Spleen (tissue), 11 donors: ENCODE results near the gene ABCC1. TPM values are rescaled to one million over a fixed set of nuclear protein-coding genes. Genes with fewer than 3 reads are reported as not detected.

Experiments
- DNase-seq: peaks from one replicate; pipeline ENCODE4 v3.0.0-alpha.2; 2020
- H3K27ac ChIP-seq, 8 donors: fragments of 200-600 bp; sonication (generic) in 7 of 8; 1 replicate in 4 of 8; 2 replicates in 4 of 8; pipeline versions ENCODE4 v1.5.0 to v1.8.0; 2016 to 2021; ENCODE audit warnings: inconsistent platforms in 4 of 8, mild to moderate bottlenecking in 4 of 8, moderate library complexity in 1 of 8
- H3K27me3 ChIP-seq, 7 donors: fragments of 200-600 bp; sonication (generic) in 6 of 7; replicated peaks in 1 of 7; 1 replicate in 4 of 7; 2 replicates in 3 of 7; pipeline versions ENCODE4 v1.5.0 to v1.8.0; 2016 to 2021; ENCODE audit warnings: inconsistent platforms in 3 of 7, mild to moderate bottlenecking in 1 of 7
- H3K36me3 ChIP-seq, 6 donors: fragments of 200-600 bp; sonication (generic) in 5 of 6; 1 replicate in 4 of 6; 2 replicates in 2 of 6; pipeline versions ENCODE4 v1.5.0 to v1.8.0; 2016 to 2021; ENCODE audit warnings: inconsistent platforms in 2 of 6
- H3K4me1 ChIP-seq, 6 donors: fragments of 200-600 bp; sonication (generic) in 5 of 6; 1 replicate in 3 of 6; 2 replicates in 3 of 6; pipeline versions ENCODE4 v1.5.0 to v1.8.0; 2016 to 2021; ENCODE audit warnings: inconsistent platforms in 3 of 6
- H3K4me3 ChIP-seq, 8 donors: fragments of 200-600 bp; sonication (generic) in 7 of 8; 1 replicate in 4 of 8; 2 replicates in 4 of 8; pipeline versions ENCODE4 v1.5.0 to v1.8.0; 2016 to 2021; ENCODE audit warnings: inconsistent platforms in 4 of 8, mild to moderate bottlenecking in 4 of 8, moderate library complexity in 2 of 8
- H3K9me3 ChIP-seq, 8 donors: fragments of 200-600 bp; sonication (generic) in 7 of 8; 1 replicate in 4 of 8; 2 replicates in 4 of 8; pipeline versions ENCODE4 v1.5.0 to v1.8.0; 2016 to 2021; ENCODE audit warnings: inconsistent platforms in 4 of 8
- POLR2A ChIP-seq, 3 donors: fragments of 450-650 bp; IDR thresholded peaks; one replicate each; pipeline ENCODE4 v1.5.1; 2017; ENCODE audit warnings: antibody characterized with exemption in 3 of 3, mild to moderate bottlenecking in 1 of 3
- POLR2AphosphoS5 ChIP-seq, 3 donors: sonication (generic); formaldehyde crosslinking; IDR thresholded peaks; one replicate each; pipeline ENCODE4 v1.5.1; 2017; ENCODE audit warnings: antibody characterized with exemption in 3 of 3
- WGBS, 5 donors: extraction: QIAGEN DNeasy Blood & Tissue Kit in 3 of 5; methylation state at CpG; one replicate each; pipeline versions ENCODE4 v1.1.5 to v1.1.7; 2013 to 2018; 5-methylcytosine and 5-hydroxymethylcytosine counted together
- intact Hi-C: fragments of 100-400 bp; cut with DNase I; formaldehyde crosslinking; loops from one replicate; pipeline ENCODE4 v1.15.0; 2023; ENCODE audit warnings: low total_unique reads
- polyA plus RNA-seq, 3 donors: library from polyadenylated mRNA; stranded (reverse); fragments of 200-250 nt; gene quantifications; one replicate each; pipeline ENCODE4 v1.2.1, GENCODE V29; 2013
- total RNA-seq, 7 donors: library from RNA; depleted of rRNA in 3 of 7; stranded (reverse); fragments of >200 nt in 3 of 7; fragmentation: NEBNext Ultra II Directional in 4 of 7; extraction: Animal tissue kit (Norgen Biotek cat#: 25700) in 4 of 7; gene quantifications; one replicate each; pipeline versions ENCODE4 v1.1.0 to v1.2.1, GENCODE V29; 2016 to 2021
- TF ChIP-seq, protein P1 (sequence below), 11 experiments: fragments of 200-600 bp in 7 of 11; fragments of 450-650 bp in 4 of 11; sonication (generic) in 4 of 11; IDR thresholded peaks in 8 of 11; conservative IDR thresholded peaks in 3 of 11; 1 replicate in 7 of 11; 2 replicates in 4 of 11; pipeline versions ENCODE4 v1.4.0 to v1.8.0; 2016 to 2021; ENCODE audit warnings: antibody characterized with exemption in 11 of 11, inconsistent platforms in 4 of 11, mild to moderate bottlenecking in 1 of 11
- donor health status: healthy with polysubstance abuse.
- donor health status: DM: no; HTN: no; CAD: no; lungs with moderate emphysema.
- donor health status: DM: no; HTN: no; CAD: no.
- donor health status: Bipolar disorder and iron deficiency.
- donor health status: healthy.
- donor health status: DM: no; HTN: no; CAD: no.
- donor health status: DM: yes; HTN: yes; CAD: no.

The ABCC1 gene
- total and polyA plus RNA-seq, 10 donors = 7.8 to 65.7 (median 52.5) TPM

- DNase-seq = no peak
- Histone ChIP-seq H3K4me1 (peaks cover 0 to 6% (median 0%) of the 10 kb centered on the region in 6 donors), H3K9me3 (no peaks in the 10 kb centered on the region), H3K36me3 (peaks cover 3 to 100% (median 69%) of the 10 kb centered on the region in 6 donors), H3K27me3 (no peaks in the 10 kb centered on the region), H3K4me3 (no peak overlapping the region), H3K27ac (no peak overlapping the region)
- WGBS, 5 donors = 91 to 96% (median 93%) methylated on average over 3 of the region's 3 CpGs
- TF ChIP-seq POLR2A (IDR thresholded peaks at IDR 0.05) (no peak), POLR2AphosphoS5 (IDR thresholded peaks at IDR 0.05) (no peak)
- TF ChIP-seq, protein P1, sequence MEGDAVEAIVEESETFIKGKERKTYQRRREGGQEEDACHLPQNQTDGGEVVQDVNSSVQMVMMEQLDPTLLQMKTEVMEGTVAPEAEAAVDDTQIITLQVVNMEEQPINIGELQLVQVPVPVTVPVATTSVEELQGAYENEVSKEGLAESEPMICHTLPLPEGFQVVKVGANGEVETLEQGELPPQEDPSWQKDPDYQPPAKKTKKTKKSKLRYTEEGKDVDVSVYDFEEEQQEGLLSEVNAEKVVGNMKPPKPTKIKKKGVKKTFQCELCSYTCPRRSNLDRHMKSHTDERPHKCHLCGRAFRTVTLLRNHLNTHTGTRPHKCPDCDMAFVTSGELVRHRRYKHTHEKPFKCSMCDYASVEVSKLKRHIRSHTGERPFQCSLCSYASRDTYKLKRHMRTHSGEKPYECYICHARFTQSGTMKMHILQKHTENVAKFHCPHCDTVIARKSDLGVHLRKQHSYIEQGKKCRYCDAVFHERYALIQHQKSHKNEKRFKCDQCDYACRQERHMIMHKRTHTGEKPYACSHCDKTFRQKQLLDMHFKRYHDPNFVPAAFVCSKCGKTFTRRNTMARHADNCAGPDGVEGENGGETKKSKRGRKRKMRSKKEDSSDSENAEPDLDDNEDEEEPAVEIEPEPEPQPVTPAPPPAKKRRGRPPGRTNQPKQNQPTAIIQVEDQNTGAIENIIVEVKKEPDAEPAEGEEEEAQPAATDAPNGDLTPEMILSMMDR (IDR thresholded peaks at IDR 0.05 in 8 of 11, conservative IDR thresholded peaks at IDR 0.05 in 3 of 11) = no peak
- intact Hi-C loops = no loop called here
Measured at GRCh38 chr16:16052916-16053315, 103.5 kb downstream of the ABCC1 start.

- peaks cover 3 to 98% (median 40%) of the 10 kb centered on the region in 6 donors for H3K36me3 ChIP-seq
- H3K4me3 ChIP-seq = no peak overlapping the region
- WGBS, 5 donors = 97 to 98% (median 97%) methylated on average over 6 of the region's 6 CpGs
- DNase-seq = no peak
- TF ChIP-seq POLR2AphosphoS5 (IDR thresholded peaks at IDR 0.05) (no peak), POLR2A (IDR thresholded peaks at IDR 0.05) (no peak)
- TF ChIP-seq, protein P1 (IDR thresholded peaks at IDR 0.05 in 8 of 11, conservative IDR thresholded peaks at IDR 0.05 in 3 of 11) = no peak
- no peaks in the 10 kb centered on the region for H3K27me3 ChIP-seq
- H3K27ac ChIP-seq = no peak overlapping the region
- H3K4me1 ChIP-seq = peaks cover 0 to 21% (median 13%) of the 10 kb centered on the region in 6 donors
- H3K9me3 ChIP-seq = no peaks in the 10 kb centered on the region
- intact Hi-C loops = no loop called here
Measured at GRCh38 chr16:16057102-16057501, 107.7 kb downstream of the ABCC1 start.

GRCh38 chr16:16059160-16059559 is 109.7 kb downstream of the ABCC1 start:
- no peaks in the 10 kb centered on the region for H3K9me3 ChIP-seq
- H3K4me3 ChIP-seq = no peak overlapping the region
- 93 to 99% (median 96%) methylated on average over 8 of the region's 8 CpGs for WGBS, 5 donors
- H3K36me3 ChIP-seq = peaks cover 0 to 98% (median 30%) of the 10 kb centered on the region in 6 donors
- intact Hi-C loops = no loop called here
- TF ChIP-seq POLR2A (IDR thresholded peaks at IDR 0.05) = no peak
- TF ChIP-seq, protein P1 (IDR thresholded peaks at IDR 0.05 in 8 of 11, conservative IDR thresholded peaks at IDR 0.05 in 3 of 11) = no peak
- TF ChIP-seq POLR2AphosphoS5 (IDR thresholded peaks at IDR 0.05) = no peak
- H3K4me1 ChIP-seq = peaks cover 0 to 30% (median 19%) of the 10 kb centered on the region in 6 donors
- no peak overlapping the region for H3K27ac ChIP-seq
- no peaks in the 10 kb centered on the region for H3K27me3 ChIP-seq
- no peak for DNase-seq

GRCh38 chr16:16059895-16060590 is 110.6 kb downstream of the ABCC1 start:
- H3K27me3 ChIP-seq = no peaks in the 10 kb centered on the region
- no peak overlapping the region for H3K4me3 ChIP-seq
- WGBS, 5 donors = 95 to 97% (median 96%) methylated on average over 11 of the region's 11 CpGs
- no peaks in the 10 kb centered on the region for H3K9me3 ChIP-seq
- intact Hi-C loops = no loop called here
- peaks cover 0 to 30% (median 19%) of the 10 kb centered on the region in 6 donors for H3K4me1 ChIP-seq
- DNase-seq = no peak
- H3K36me3 ChIP-seq = peaks cover 0 to 98% (median 32%) of the 10 kb centered on the region in 6 donors
- H3K27ac ChIP-seq = no peak overlapping the region
- TF ChIP-seq POLR2A (IDR thresholded peaks at IDR 0.05) (no peak), POLR2AphosphoS5 (IDR thresholded peaks at IDR 0.05) (no peak)
- TF ChIP-seq, protein P1 (IDR thresholded peaks at IDR 0.05 in 8 of 11, conservative IDR thresholded peaks at IDR 0.05 in 3 of 11) = no peak
